ENCODE data around the gene HCRTR2.

DNA sequence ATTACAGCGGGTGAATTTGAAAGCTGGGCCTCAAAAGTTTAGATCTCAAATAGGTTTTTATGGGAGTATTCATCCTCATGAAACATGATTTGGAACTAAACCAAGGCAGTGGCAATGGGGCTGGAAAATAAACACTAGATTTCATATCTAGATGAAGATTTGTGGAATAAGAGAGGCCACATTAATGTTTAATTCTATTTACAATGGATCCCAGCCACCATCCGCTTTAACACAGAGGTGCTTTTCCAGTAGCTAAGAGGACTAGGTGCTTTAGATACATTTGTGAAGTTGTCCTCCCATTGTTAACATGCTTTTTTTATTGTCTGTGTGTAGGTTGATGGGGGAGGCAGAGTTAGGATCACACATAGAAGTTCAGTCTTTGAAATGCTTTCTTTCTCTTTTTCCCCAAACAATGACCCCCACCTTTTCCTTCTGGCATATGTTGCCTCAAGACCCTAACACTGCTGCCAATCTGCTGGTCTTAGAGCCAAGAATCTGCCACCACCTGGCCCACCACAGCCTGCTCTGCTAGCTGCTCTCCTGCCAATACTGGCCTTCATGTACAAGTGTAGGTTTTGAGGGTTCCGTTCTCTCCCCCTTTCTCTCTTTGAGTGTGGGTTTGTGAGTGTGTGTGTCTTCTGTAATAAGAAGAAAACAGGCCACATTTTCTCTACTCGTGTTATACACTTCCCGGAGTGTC lies 125.1 kb downstream of the HCRTR2 start:
- TF ChIP-seq, protein P1, sequence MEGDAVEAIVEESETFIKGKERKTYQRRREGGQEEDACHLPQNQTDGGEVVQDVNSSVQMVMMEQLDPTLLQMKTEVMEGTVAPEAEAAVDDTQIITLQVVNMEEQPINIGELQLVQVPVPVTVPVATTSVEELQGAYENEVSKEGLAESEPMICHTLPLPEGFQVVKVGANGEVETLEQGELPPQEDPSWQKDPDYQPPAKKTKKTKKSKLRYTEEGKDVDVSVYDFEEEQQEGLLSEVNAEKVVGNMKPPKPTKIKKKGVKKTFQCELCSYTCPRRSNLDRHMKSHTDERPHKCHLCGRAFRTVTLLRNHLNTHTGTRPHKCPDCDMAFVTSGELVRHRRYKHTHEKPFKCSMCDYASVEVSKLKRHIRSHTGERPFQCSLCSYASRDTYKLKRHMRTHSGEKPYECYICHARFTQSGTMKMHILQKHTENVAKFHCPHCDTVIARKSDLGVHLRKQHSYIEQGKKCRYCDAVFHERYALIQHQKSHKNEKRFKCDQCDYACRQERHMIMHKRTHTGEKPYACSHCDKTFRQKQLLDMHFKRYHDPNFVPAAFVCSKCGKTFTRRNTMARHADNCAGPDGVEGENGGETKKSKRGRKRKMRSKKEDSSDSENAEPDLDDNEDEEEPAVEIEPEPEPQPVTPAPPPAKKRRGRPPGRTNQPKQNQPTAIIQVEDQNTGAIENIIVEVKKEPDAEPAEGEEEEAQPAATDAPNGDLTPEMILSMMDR (conservative IDR thresholded peaks at IDR 0.05; ENCODE audit: low read depth, low read length): no peak
- TF ChIP-seq EZH2 (IDR thresholded peaks at IDR 0.05; ENCODE audit: low read length, unreplicated experiment) (no peak), EZH2phosphoT487 (IDR thresholded peaks at IDR 0.05; ENCODE audit: borderline replicate concordance, low read length) (no peak)
